SU-DHL-6 (cell line): ENCODE measurements around the gene PTPN12.
"Not testable (repeated sequence)": the region's sequence is repeated elsewhere in the genome, so short reads cannot be mapped to it uniquely, and the experiment has no call there.

Source experiments
- CTCF ChIP-seq: fragments of 200-600 bp; sonication (generic); IDR thresholded peaks from one replicate; pipeline ENCODE4 v1.5.1; 2017; ENCODE audit warnings: antibody characterized with exemption, mild to moderate bottlenecking, low read length, moderate library complexity; ENCODE audit not compliant: insufficient read depth, poor library complexity, severe bottlenecking
- EZH2phosphoT487 ChIP-seq: fragments of 200-600 bp; sonication (generic), shearing (Covaris generic); conservative IDR thresholded peaks from 2 replicates; pipeline ENCODE4 v1.6.1; 2018; ENCODE audit warnings: mild to moderate bottlenecking, antibody characterized with exemption, low read length, moderate library complexity, mixed read lengths

GRCh38 chr7:77540993-77541392 is 3.9 kb downstream of the PTPN12 start:
- not testable (repeated sequence) for TF ChIP-seq CTCF, EZH2phosphoT487
